D341Med (cell line): Measurements from ENCODE around the gene TCF25.
A peak's percentile ranks its signal among the peaks of the same experiment; 100 is the strongest.

ENCODE experiments used
- DNase-seq: peaks from one replicate; pipeline ENCODE4 v3.0.0; 2012; ENCODE audit warnings: low spot score

TCF25 gene

GRCh38 chr16:89949121-89949742, 75.8 kb downstream of the TCF25 start:
- DNase-seq, result peak; percentile 72

GRCh38 chr16:89949756-89950155, 76.4 kb downstream of the TCF25 start:
- DNase-seq, result no peak

- no peak for DNase-seq
Measured at GRCh38 chr16:89951509-89951908, 78.1 kb downstream of the TCF25 start.

- no peak for DNase-seq
Measured at GRCh38 chr16:89952049-89952448, 78.7 kb downstream of the TCF25 start.

- no peak for DNase-seq
Measured at GRCh38 chr16:89952551-89952950, 79.2 kb downstream of the TCF25 start.

- DNase-seq, result no peak
Measured at GRCh38 chr16:89953671-89954406, 80.4 kb downstream of the TCF25 start.

GRCh38 chr16:89954462-89954861, 81.1 kb downstream of the TCF25 start:
- no peak for DNase-seq

GRCh38 chr16:89955001-89955685, 81.8 kb downstream of the TCF25 start:
- no peak for DNase-seq

- DNase-seq, result no peak
Measured at GRCh38 chr16:89956505-89957215, 83.3 kb downstream of the TCF25 start.

- no peak for DNase-seq
Measured at GRCh38 chr16:89957216-89957785, 83.9 kb downstream of the TCF25 start.

GRCh38 chr16:89958068-89958467, 84.7 kb downstream of the TCF25 start:
- peak; percentile 61 for DNase-seq

GRCh38 chr16:89958596-89958995, 85.2 kb downstream of the TCF25 start:
- DNase-seq, result no peak

- no peak for DNase-seq
Measured at GRCh38 chr16:89960966-89961365, 87.6 kb downstream of the TCF25 start.
